ENCODE results near the gene WWOX. TPM values are rescaled to one million over a fixed set of nuclear protein-coding genes. Genes with fewer than 3 reads are reported as not detected.
"Not testable (repeated sequence)": the region's sequence is repeated elsewhere in the genome, so short reads cannot be mapped to it uniquely, and the experiment has no call there.

WWOX gene
- total RNA-seq = 10 to 100 TPM; 12.6 to 17.2 TPM

DNA sequence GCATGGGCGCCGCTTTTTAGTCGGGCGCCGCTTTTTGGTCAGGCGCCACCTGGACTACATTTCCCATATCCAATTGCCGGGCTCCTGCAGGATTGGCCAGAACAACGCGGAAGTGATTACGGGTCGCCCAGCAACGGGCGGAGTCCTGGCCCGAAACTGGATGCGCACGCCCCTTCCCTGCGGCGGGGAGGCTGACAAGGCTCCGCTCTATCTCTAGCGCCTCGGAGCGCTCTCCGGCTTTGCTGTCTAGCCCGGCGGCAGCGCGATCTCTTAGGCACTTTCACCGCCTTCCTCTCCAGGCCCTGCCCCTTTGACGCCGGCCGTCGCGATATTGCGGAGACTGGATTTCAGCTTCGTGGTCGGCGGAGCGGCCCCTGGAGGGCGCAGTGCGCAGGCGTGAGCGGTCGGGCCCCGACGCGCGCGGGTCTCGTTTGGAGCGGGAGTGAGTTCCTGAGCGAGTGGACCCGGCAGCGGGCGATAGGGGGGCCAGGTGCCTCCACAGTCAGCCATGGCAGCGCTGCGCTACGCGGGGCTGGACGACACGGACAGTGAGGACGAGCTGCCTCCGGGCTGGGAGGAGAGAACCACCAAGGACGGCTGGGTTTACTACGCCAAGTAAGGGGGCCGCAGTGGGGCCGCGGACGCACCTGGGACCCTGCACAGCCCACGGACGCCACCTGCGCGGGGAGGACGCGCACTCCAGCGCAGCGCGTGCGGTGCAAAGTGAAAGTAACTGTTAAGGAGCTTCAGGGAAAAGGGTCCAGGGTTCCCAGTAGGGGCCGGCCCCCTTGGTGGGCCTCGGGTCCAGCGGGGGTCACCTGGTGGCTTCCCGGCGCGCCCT, at the start of gene WWOX:
WWOX (plus strand) TSS at position 384 of the 841 bp plus-strand sequence.
- Mint-ChIP-seq H3K27ac (peak within 1 kb of the TSS; percentile 96 to 97), H3K36me3 (peaks cover 0 to 7% of the 10 kb centered on the region in 2 donors), H3K9me3 (peaks cover 0 to 13% of the 10 kb centered on the region in 2 donors)
- DNase-seq (ENCODE audit: low spot score in 2 of 2) (peak; percentile 89 to 92), ATAC-seq (peak; percentile 94 to 95)

- no peak overlapping the region for H3K27ac Mint-ChIP-seq
- H3K9me3 Mint-ChIP-seq = no peaks in the 10 kb centered on the region
- ATAC-seq (no peak), DNase-seq (ENCODE audit: low spot score in 2 of 2) (no peak)
- H3K36me3 Mint-ChIP-seq = no peaks in the 10 kb centered on the region
Measured at GRCh38 chr16:78050734-78051400, 48.6 kb upstream of the WWOX start.

DNA sequence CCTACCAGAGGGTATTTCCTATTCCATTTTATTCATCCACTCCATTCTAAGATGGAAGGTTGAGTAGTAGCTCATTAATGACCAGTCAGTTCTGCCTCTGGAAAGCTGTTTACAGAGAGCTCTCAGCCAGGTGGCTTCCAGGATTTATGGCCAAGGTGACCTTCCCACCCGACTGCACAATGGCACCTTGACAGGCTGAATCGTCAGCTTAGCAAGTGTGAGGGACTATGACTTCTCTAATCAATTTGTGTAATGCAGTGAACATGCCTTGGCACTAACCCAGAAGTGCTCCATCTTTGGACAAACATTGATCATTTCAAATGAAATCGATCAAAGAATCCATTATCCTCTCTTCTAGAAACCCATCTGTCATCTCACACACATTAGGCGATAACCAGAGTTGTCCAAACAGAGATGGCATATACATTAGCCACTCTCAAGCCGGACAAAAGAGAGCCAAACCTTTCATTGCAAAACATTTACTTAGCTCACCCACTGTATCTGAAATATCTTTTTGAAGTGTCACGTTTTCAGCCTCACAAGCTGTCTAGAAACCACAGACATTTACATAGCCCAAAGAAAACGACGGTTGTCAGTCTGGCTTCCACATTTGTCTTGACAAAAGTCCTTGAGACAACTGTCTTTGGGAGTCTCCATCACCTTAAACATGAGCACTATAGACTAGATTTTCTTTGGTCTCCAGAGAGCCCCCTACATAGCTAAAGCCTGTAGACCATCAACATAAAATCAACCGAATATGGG, 41.5 kb upstream of the WWOX start:
- DNase-seq (ENCODE audit: low spot score in 2 of 2) (no peak), ATAC-seq (no peak)
- Mint-ChIP-seq H3K27ac (no peak overlapping the region), H3K9me3 (no peaks in the 10 kb centered on the region), H3K36me3 (no peaks in the 10 kb centered on the region)

GRCh38 chr16:78059806-78060205, 39.6 kb upstream of the WWOX start:
- not testable (repeated sequence) for H3K9me3 Mint-ChIP-seq; H3K36me3 Mint-ChIP-seq; DNase-seq (ENCODE audit: low spot score in 2 of 2); ATAC-seq; H3K27ac Mint-ChIP-seq

DNA sequence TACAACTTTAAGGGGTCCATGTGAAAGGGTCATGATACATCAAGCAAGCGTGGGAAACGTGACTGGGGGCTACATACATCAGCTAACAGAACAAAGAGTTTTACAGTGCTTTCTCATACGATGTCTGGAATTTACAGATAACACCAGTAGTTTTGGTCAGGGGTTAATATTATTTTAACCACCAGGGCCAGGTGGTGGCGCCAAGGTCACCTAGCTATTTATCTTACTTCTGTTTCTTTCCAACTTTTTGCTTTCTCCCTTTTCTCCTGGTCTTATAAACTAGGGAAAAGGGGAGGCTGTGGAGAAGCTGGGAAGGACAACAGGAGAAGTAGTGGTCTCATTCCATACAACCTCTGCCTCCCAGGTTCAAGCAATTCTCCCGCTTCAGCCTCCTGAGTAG, 39.2 kb upstream of the WWOX start:
- DNase-seq (ENCODE audit: low spot score in 2 of 2) (no peak), ATAC-seq (no peak)
- no peaks in the 10 kb centered on the region for H3K9me3 Mint-ChIP-seq
- no peak overlapping the region for H3K27ac Mint-ChIP-seq
- H3K36me3 Mint-ChIP-seq = no peaks in the 10 kb centered on the region

GRCh38 chr16:78060809-78061208, 38.6 kb upstream of the WWOX start:
- no peak overlapping the region for H3K27ac Mint-ChIP-seq
- no peaks in the 10 kb centered on the region for H3K9me3 Mint-ChIP-seq
- ATAC-seq = no peak
- H3K36me3 Mint-ChIP-seq = no peaks in the 10 kb centered on the region
- no peak for DNase-seq (ENCODE audit: low spot score in 2 of 2)

- Mint-ChIP-seq H3K27ac (no peak overlapping the region), H3K36me3 (no peaks in the 10 kb centered on the region), H3K9me3 (no peaks in the 10 kb centered on the region)
- no peak for ATAC-seq
- no peak for DNase-seq (ENCODE audit: low spot score in 2 of 2)
Measured at GRCh38 chr16:78065319-78065718, 34.1 kb upstream of the WWOX start.

GRCh38 chr16:78069913-78070312, 29.5 kb upstream of the WWOX start:
- no peak for ATAC-seq
- Mint-ChIP-seq H3K36me3 (no peaks in the 10 kb centered on the region), H3K27ac (no peak overlapping the region), H3K9me3 (no peaks in the 10 kb centered on the region)
- DNase-seq (ENCODE audit: low spot score in 2 of 2) = no peak

- Mint-ChIP-seq H3K9me3 (no peaks in the 10 kb centered on the region), H3K36me3 (no peaks in the 10 kb centered on the region), H3K27ac (no peak overlapping the region)
- DNase-seq (ENCODE audit: low spot score in 2 of 2) (no peak), ATAC-seq (no peak)
Measured at GRCh38 chr16:78072275-78072674, 27.2 kb upstream of the WWOX start.

DNA sequence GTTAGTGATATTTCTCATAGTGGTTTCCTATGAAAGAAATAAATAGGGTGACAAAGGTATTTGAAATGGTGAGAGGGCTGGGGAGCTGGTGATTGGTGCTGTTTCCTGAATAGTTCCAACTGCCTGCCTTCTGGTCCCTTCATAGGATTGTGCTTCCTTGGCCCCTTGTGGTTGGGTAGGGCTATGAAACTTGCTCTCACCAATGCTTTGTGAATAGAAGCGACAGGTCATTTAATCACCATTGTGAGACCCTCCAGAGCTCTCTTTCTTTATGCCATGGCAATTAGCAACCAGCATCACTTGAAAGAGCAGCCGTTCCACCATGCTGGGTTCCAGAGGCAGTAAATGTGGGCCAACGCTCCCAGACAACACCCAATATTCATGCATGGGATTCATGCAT, 23.7 kb upstream of the WWOX start:
- ATAC-seq (no peak), DNase-seq (ENCODE audit: low spot score in 2 of 2) (no peak)
- Mint-ChIP-seq H3K36me3 (no peaks in the 10 kb centered on the region), H3K9me3 (no peaks in the 10 kb centered on the region), H3K27ac (no peak overlapping the region)

DNA sequence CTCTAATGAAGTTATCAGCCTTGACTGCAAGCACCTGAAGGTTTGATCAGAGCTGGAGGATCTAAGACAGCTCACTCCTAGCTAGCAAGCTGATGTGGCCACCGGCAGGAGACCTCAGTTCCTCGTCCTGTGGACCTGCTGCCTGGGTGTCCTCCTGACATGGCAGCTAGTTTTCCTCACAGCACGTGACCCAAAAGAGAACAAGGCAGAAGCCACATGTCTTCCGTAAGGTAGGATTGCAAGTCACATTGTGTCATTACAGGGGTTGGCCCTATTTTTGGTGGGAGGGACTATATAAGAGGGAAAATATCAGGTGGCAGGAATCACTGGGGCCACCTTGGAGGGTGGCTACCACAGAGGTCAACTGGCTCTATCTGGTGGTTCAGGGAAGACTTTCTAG, 18.1 kb upstream of the WWOX start:
- ATAC-seq = no peak
- DNase-seq (ENCODE audit: low spot score in 2 of 2) = no peak
- Mint-ChIP-seq H3K27ac (no peak overlapping the region), H3K36me3 (no peaks in the 10 kb centered on the region), H3K9me3 (no peaks in the 10 kb centered on the region)

DNA sequence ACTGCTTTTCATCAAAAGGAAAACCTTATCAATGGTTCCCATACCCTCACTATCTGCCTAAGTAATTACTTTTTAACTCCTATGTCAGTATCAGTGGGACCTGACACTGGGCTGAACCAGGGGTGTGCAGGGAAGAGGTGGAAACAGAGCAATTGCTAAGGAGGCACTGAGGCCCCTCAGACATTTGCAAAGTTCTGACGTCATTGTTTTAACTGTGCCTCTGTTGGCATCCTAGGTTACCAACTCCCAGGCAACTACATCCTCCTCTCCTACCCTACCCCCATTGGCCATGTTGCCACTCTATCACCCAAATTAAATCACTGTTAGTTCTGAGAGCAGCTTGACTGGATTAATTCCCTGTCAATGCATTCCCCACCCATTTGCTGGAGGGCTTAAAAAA, 8.0 kb upstream of the WWOX start:
- DNase-seq (ENCODE audit: low spot score in 2 of 2) (no peak), ATAC-seq (no peak)
- Mint-ChIP-seq H3K36me3 (peaks cover 0 to 4% of the 10 kb centered on the region in 2 donors), H3K9me3 (peaks cover 0 to 8% of the 10 kb centered on the region in 2 donors), H3K27ac (no peak overlapping the region)

GRCh38 chr16:78092758-78093157, 6.7 kb upstream of the WWOX start:
- Mint-ChIP-seq H3K36me3 (peaks cover 0 to 4% of the 10 kb centered on the region in 2 donors), H3K9me3 (peaks cover 0 to 13% of the 10 kb centered on the region in 2 donors), H3K27ac (no peak overlapping the region)
- DNase-seq (ENCODE audit: low spot score in 2 of 2) (no peak), ATAC-seq (no peak)

DNA sequence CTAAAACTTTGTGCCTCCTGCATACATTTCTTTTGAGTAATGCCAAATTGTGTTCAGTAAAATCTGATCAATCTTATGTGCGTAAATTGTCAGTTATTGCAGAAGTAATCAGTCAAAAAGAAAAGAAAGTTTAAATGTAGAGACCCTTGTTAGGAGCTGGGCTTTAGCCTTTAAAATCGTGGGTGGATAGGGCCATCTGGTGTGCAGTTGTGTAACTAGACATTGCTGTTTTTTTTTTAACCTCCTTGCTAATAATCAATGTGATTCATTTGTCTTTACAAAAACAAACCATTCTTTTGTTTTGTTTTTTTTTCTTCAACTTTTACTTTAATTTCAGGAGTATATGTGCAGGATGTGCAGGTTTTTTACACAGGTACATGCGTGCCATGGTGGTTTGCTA, 5.3 kb upstream of the WWOX start:
- no peak for ATAC-seq
- Mint-ChIP-seq H3K36me3 (peaks cover 0 to 9% of the 10 kb centered on the region in 2 donors), H3K9me3 (peaks cover 0 to 13% of the 10 kb centered on the region in 2 donors), H3K27ac (no peak overlapping the region)
- no peak for DNase-seq (ENCODE audit: low spot score in 2 of 2)

GRCh38 chr16:78094998-78095397, 4.5 kb upstream of the WWOX start:
- H3K27ac Mint-ChIP-seq = no peak overlapping the region
- peaks cover 0 to 9% of the 10 kb centered on the region in 2 donors for H3K36me3 Mint-ChIP-seq
- ATAC-seq (no peak), DNase-seq (ENCODE audit: low spot score in 2 of 2) (no peak)
- peaks cover 0 to 13% of the 10 kb centered on the region in 2 donors for H3K9me3 Mint-ChIP-seq

DNA sequence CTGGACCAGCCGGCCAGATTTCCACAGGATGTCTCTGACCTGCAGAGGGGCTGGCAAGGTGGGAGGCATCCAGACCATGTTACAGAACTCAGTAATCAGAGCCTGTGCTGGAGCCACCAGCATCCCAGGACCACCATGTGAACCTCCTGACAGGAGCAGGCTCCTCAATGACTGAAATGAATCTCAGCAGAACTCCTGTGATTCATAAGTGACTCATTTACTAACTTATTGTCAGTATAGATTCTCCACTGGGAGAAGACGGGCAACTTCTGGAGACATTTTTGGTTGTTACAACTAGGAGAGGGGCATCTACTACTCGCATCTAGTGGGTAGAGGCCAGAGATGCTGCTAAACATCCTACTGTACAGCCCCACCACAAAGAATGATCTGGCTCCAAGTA, 3.1 kb upstream of the WWOX start:
- H3K27ac Mint-ChIP-seq = no peak overlapping the region
- DNase-seq (ENCODE audit: low spot score in 2 of 2) = no peak
- peaks cover 0 to 13% of the 10 kb centered on the region in 2 donors for H3K9me3 Mint-ChIP-seq
- H3K36me3 Mint-ChIP-seq = peaks cover 0 to 9% of the 10 kb centered on the region in 2 donors
- no peak for ATAC-seq

GRCh38 chr16:78097548-78097947, 1.9 kb upstream of the WWOX start:
- ATAC-seq = no peak
- Mint-ChIP-seq H3K27ac (no peak overlapping the region), H3K9me3 (peaks cover 0 to 13% of the 10 kb centered on the region in 2 donors), H3K36me3 (peaks cover 0 to 9% of the 10 kb centered on the region in 2 donors)
- DNase-seq (ENCODE audit: low spot score in 2 of 2) = no peak
